Activated T-helper 17 cell treated with anti-CD3 and anti-CD28 coated beads, Interleukin-2, amount 50 U/mL, for 72 hours (primary cell): ENCODE results near the gene GLT1D1. TPM values are rescaled to one million over a fixed set of nuclear protein-coding genes. Genes with fewer than 3 reads are reported as not detected.
A peak's percentile ranks its signal among the peaks of the same experiment; 100 is the strongest.

Experiments used
- ATAC-seq: fragments of 150-1000 bp; cut with Tn5 transposase; replicated peaks from 2 replicates; pipeline ENCODE4 v1.10.0; 2021; ENCODE audit warnings: mild to moderate bottlenecking, moderate library complexity
- H3K27ac Mint-ChIP-seq: one replicate; pipeline ENCODE4 v1.8.0; 2022; ENCODE audit warnings: mixed read lengths
- H3K27me3 Mint-ChIP-seq: one replicate; pipeline ENCODE4 v1.8.0; 2022; ENCODE audit warnings: mixed read lengths
- H3K36me3 Mint-ChIP-seq: one replicate; pipeline ENCODE4 v1.8.0; 2022; ENCODE audit warnings: low read depth, mild to moderate bottlenecking, mixed read lengths
- H3K4me1 Mint-ChIP-seq: one replicate; pipeline ENCODE4 v1.8.0; 2022; ENCODE audit warnings: mixed read lengths
- H3K4me3 Mint-ChIP-seq: one replicate; pipeline ENCODE4 v1.8.0; 2022; ENCODE audit warnings: mild to moderate bottlenecking, mixed read lengths
- H3K9me3 Mint-ChIP-seq: one replicate; pipeline ENCODE4 v1.8.0; 2022; ENCODE audit warnings: mixed read lengths
- total RNA-seq, 2 donors: library from RNA; stranded (reverse); gene quantifications; one replicate each; pipeline ENCODE4 v1.2.3, GENCODE V29; 2022

Gene GLT1D1
- total RNA-seq, 2 donors from 2014 or later, result not detected

- Mint-ChIP-seq H3K27me3 (peaks cover 8% of the 10 kb centered on the region), H3K27ac (no peak overlapping the region), H3K4me1 (no peaks in the 10 kb centered on the region), H3K36me3 (no peaks in the 10 kb centered on the region), H3K9me3 (no peaks in the 10 kb centered on the region), H3K4me3 (no peak overlapping the region)
- ATAC-seq, result no peak
Observed at GRCh38 chr12:128908254-128908653, 55.0 kb downstream of the GLT1D1 start.

GRCh38 chr12:128909653-128910052 lies 56.4 kb downstream of the GLT1D1 start:
- no peak for ATAC-seq
- Mint-ChIP-seq H3K4me3 (no peak overlapping the region), H3K9me3 (no peaks in the 10 kb centered on the region), H3K4me1 (peaks cover under 1% of the 10 kb centered on the region), H3K36me3 (no peaks in the 10 kb centered on the region), H3K27me3 (peaks cover 9% of the 10 kb centered on the region), H3K27ac (no peak overlapping the region)

- H3K27me3 Mint-ChIP-seq, result peaks cover 12% of the 10 kb centered on the region
- H3K36me3 Mint-ChIP-seq, result no peaks in the 10 kb centered on the region
- H3K9me3 Mint-ChIP-seq, result no peaks in the 10 kb centered on the region
- peaks cover 4% of the 10 kb centered on the region for H3K4me1 Mint-ChIP-seq
- H3K27ac Mint-ChIP-seq, result no peak overlapping the region
- no peak overlapping the region for H3K4me3 Mint-ChIP-seq
- no peak for ATAC-seq
Observed at GRCh38 chr12:128910629-128911028, 57.4 kb downstream of the GLT1D1 start.

DNA sequence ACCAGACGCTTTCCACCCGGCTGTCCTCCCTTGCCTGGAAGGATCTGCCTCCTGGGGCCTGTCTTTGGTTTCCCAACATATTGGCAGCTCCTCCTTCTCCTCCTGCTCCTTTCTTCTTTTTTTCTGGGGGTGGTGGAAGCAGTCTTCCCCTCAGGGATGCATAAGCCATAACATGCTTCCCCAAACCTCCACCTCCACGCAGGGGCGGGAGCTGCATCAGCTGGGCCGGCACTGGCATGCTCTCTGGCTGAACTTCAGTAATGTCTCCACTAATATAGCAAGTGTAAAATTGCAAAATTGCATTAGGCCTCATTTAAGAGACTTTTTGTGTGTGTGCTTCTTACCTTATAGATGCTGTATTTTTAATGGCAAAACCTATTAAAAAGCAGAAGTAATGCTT lies 58.6 kb downstream of the GLT1D1 start:
- H3K36me3 Mint-ChIP-seq, result no peaks in the 10 kb centered on the region
- no peak overlapping the region for H3K27ac Mint-ChIP-seq

DNA sequence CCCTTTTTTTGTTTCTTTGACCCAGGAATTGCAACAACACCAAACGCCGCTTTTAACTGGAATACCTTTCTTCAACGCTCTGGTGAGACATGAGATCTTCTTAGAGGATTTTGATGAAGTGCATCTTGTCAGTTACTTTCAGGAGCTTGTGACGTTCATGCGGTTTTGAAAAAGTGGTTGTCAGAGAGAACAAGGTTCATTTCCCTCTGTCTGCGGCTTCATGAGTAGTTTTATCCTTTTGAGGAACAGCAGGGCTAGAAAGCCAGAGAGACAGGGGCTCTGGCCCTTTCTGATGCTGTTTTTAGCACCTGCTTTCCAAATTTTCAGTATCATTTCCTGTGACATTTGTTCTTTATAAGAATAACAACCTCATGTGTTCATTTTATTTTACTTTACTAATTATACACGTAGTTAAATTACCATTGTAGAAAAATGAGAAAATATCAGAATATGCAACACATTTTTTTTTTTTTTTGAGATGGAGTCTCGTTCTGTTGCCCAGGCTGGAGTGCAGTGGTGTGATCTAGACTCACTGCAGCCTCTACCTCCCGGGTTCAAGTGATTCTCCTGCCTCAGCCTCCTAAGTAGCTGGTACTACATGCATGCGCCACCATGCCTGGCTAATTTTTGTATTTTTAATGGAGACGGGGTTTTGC lies 61.8 kb downstream of the GLT1D1 start:
- no peaks in the 10 kb centered on the region for H3K36me3 Mint-ChIP-seq
- H3K27ac Mint-ChIP-seq, result no peak overlapping the region
- H3K4me1 Mint-ChIP-seq, result peaks cover 9% of the 10 kb centered on the region
- no peaks in the 10 kb centered on the region for H3K9me3 Mint-ChIP-seq
- no peak overlapping the region for H3K4me3 Mint-ChIP-seq
- ATAC-seq, result peak; percentile 83
- H3K27me3 Mint-ChIP-seq, result peaks cover 33% of the 10 kb centered on the region

More for the DNA sequence above, 58.6 kb downstream of the GLT1D1 start:
- ATAC-seq, result no peak
- H3K4me3 Mint-ChIP-seq, result no peak overlapping the region
- peaks cover 21% of the 10 kb centered on the region for H3K27me3 Mint-ChIP-seq
- H3K9me3 Mint-ChIP-seq, result no peaks in the 10 kb centered on the region
- peaks cover 9% of the 10 kb centered on the region for H3K4me1 Mint-ChIP-seq

DNA sequence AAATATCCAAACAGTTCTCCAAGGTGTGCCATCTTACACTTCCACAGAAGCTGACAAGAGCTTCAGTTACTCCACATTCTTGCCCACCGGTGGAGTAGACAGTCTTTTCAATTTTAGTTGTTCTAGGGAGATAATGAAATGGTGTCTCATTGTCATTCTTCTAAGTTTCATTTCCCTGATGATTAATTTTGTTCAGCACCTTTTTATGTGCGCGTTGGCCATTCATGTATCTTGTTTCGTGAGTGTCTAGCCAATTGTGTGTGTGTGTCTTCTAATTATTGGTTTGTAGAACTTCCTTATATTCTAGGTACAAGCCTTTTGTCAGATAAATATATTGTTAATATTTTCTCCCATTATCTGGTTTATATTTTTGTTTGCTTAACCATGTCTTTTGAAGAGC lies 63.1 kb downstream of the GLT1D1 start:
- H3K27me3 Mint-ChIP-seq, result peaks cover 30% of the 10 kb centered on the region
- peak overlapping the region; percentile 3 for H3K4me3 Mint-ChIP-seq
- H3K27ac Mint-ChIP-seq, result no peak overlapping the region
- ATAC-seq, result peak; percentile 23
- H3K9me3 Mint-ChIP-seq, result no peaks in the 10 kb centered on the region
- no peaks in the 10 kb centered on the region for H3K36me3 Mint-ChIP-seq
- peaks cover 9% of the 10 kb centered on the region for H3K4me1 Mint-ChIP-seq

GRCh38 chr12:128918481-128919260 lies 65.4 kb downstream of the GLT1D1 start:
- Mint-ChIP-seq H3K27ac (no peak overlapping the region), H3K9me3 (no peaks in the 10 kb centered on the region), H3K27me3 (peaks cover 25% of the 10 kb centered on the region), H3K4me1 (peaks cover 9% of the 10 kb centered on the region), H3K4me3 (no peak overlapping the region), H3K36me3 (no peaks in the 10 kb centered on the region)
- peak; percentile 50 for ATAC-seq

- ATAC-seq, result no peak
- no peaks in the 10 kb centered on the region for H3K9me3 Mint-ChIP-seq
- peaks cover 6% of the 10 kb centered on the region for H3K4me1 Mint-ChIP-seq
- no peaks in the 10 kb centered on the region for H3K36me3 Mint-ChIP-seq
- H3K27me3 Mint-ChIP-seq, result peaks cover 21% of the 10 kb centered on the region
- H3K4me3 Mint-ChIP-seq, result no peak overlapping the region
- no peak overlapping the region for H3K27ac Mint-ChIP-seq
Observed at GRCh38 chr12:128920468-128920867, 67.2 kb downstream of the GLT1D1 start.

GRCh38 chr12:128928361-128928760 lies 75.1 kb downstream of the GLT1D1 start:
- no peaks in the 10 kb centered on the region for H3K27me3 Mint-ChIP-seq
- no peaks in the 10 kb centered on the region for H3K4me1 Mint-ChIP-seq
- no peak for ATAC-seq
- H3K9me3 Mint-ChIP-seq, result no peaks in the 10 kb centered on the region
- no peaks in the 10 kb centered on the region for H3K36me3 Mint-ChIP-seq
- H3K27ac Mint-ChIP-seq, result no peak overlapping the region
- no peak overlapping the region for H3K4me3 Mint-ChIP-seq

DNA sequence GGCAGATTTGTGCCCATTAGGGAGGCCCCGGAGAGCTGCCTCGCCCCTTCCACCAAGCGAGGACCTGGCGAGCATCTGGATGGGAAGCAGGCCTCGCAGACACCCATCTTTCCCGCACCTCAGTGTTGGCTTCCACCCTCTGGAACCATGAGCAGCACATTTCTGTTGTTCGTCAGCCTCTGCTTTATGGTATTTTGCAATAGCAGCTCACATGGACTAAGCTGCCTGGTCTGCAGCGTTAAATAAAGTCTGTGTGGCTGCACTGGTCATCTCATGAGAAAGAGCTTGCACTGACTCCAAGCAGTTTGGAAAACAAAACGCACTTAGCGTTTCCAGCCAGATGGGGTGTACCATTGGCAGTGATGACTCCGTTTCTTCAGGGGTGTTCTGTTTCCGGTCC lies 75.8 kb downstream of the GLT1D1 start:
- H3K36me3 Mint-ChIP-seq, result no peaks in the 10 kb centered on the region
- ATAC-seq, result no peak
- no peaks in the 10 kb centered on the region for H3K9me3 Mint-ChIP-seq
- H3K4me1 Mint-ChIP-seq, result no peaks in the 10 kb centered on the region
- H3K27ac Mint-ChIP-seq, result no peak overlapping the region
- no peak overlapping the region for H3K4me3 Mint-ChIP-seq
- H3K27me3 Mint-ChIP-seq, result no peaks in the 10 kb centered on the region

- H3K9me3 Mint-ChIP-seq, result no peaks in the 10 kb centered on the region
- ATAC-seq, result no peak
- H3K4me3 Mint-ChIP-seq, result no peak overlapping the region
- H3K27ac Mint-ChIP-seq, result no peak overlapping the region
- H3K4me1 Mint-ChIP-seq, result no peaks in the 10 kb centered on the region
- H3K27me3 Mint-ChIP-seq, result no peaks in the 10 kb centered on the region
- no peaks in the 10 kb centered on the region for H3K36me3 Mint-ChIP-seq
Observed at GRCh38 chr12:128930606-128931005, 77.3 kb downstream of the GLT1D1 start.

DNA sequence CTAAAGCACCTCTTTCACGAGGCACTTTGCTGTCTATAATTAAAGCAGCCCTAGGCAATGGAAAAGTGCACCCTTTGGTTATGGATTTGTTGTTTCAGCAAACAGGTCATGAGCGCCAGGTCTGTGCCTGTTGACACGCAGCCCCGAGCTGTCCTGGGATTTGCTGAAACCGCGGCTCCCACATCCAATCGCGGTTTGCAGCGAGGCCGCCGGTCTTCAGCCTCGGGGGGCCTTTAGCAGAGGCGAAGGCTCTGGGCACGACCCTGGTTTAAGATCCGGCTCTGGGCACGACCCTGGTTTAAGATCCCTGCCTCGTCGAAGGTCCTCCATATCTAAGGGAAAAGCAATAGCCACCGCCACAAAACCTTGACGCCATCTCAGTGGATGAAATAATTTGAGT lies 79.2 kb downstream of the GLT1D1 start:
- Mint-ChIP-seq H3K36me3 (no peaks in the 10 kb centered on the region), H3K4me3 (no peak overlapping the region), H3K27ac (no peak overlapping the region), H3K9me3 (no peaks in the 10 kb centered on the region), H3K4me1 (no peaks in the 10 kb centered on the region), H3K27me3 (no peaks in the 10 kb centered on the region)
- ATAC-seq, result no peak

GRCh38 chr12:128933039-128933438 lies 79.8 kb downstream of the GLT1D1 start:
- Mint-ChIP-seq H3K27me3 (no peaks in the 10 kb centered on the region), H3K4me3 (no peak overlapping the region), H3K27ac (no peak overlapping the region), H3K36me3 (no peaks in the 10 kb centered on the region), H3K4me1 (no peaks in the 10 kb centered on the region), H3K9me3 (no peaks in the 10 kb centered on the region)
- no peak for ATAC-seq

DNA sequence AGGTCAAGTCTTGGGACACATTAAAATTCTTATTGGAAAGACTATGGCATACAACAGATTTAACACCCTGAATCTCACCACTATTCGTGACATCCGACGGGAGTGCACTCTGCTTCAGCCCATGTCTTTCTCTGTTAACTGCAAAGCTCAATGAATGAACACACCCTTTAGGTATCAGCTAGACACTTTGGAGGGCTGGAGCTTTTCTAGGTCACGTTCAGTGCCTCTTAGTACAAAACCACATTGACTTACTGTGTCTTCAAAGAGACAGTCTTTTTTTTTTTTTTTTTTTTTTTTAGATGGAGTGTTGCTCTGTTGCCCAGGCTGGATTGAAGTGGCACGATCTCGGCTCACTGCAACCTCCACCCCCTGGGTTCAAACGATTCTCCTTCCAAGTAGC lies 80.6 kb downstream of the GLT1D1 start:
- Mint-ChIP-seq H3K4me3 (no peak overlapping the region), H3K36me3 (no peaks in the 10 kb centered on the region), H3K27me3 (no peaks in the 10 kb centered on the region), H3K27ac (no peak overlapping the region), H3K4me1 (no peaks in the 10 kb centered on the region), H3K9me3 (no peaks in the 10 kb centered on the region)
- no peak for ATAC-seq

DNA sequence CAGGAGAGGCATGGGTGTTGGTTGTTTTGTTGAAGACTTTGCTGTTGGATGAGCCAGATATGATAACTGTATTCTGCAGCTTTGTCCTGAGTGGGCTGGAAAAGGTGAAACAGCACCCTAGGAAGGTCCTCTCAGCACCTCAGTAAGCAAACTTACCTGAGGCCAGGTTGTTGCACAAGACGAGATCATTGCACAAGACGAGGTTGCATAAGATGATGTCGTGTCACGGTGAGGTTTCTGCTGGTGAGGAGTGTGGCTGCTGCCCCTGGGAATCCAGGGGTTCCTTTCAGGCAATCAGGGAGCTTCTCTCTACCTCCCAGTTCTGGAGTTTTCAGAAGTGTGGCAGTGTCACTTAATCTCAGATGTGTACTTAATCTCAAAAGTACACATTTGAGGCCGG lies 85.6 kb downstream of the GLT1D1 start:
- no peak for ATAC-seq
- Mint-ChIP-seq H3K4me1 (no peaks in the 10 kb centered on the region), H3K9me3 (no peaks in the 10 kb centered on the region), H3K4me3 (no peak overlapping the region), H3K27ac (no peak overlapping the region), H3K27me3 (no peaks in the 10 kb centered on the region), H3K36me3 (no peaks in the 10 kb centered on the region)
